ENCODE results near the gene DHX35. TPM values are rescaled to one million over a fixed set of nuclear protein-coding genes. Genes with fewer than 3 reads are reported as not detected.

DHX35 gene
- total and polyA plus RNA-seq, 2 of the 13 experiments (the other 11 are each of a cell fraction or from before 2014, with no cell fraction given) = 25.8 to 28.7 TPM

DNA sequence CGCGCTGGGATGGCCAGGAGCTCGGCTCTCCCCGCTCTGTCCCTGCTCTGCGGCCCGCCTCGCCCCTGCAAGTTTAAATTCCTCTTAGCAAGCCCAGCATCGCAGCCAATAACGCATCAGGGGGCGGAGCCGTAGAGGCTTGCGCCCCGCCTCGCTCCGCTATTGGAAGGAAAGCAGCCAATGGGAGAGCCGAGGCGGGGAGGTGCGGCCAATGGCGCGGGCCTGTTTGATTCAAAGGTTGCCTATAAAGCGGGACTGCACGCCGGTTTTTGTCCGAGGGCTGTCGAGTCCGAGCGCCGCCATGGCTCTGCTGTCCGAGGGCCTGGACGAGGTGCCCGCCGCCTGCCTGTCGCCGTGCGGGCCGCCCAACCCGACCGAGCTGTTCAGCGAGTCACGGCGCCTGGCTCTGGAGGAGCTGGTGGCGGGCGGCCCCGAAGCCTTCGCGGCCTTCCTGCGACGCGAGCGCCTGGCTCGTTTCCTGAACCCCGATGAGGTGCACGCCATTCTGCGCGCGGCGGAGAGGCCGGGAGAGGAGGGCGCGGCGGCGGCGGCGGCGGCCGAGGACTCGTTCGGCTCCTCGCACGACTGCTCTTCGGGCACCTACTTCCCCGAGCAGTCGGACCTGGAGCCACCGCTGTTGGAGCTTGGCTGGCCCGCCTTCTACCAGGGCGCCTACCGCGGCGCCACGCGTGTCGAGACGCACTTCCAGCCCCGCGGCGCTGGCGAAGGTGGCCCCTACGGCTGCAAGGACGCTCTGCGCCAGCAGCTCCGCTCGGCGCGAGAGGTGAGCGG, 35.8 kb upstream of the DHX35 start, which contains the start of gene FAM83D (continued):
- TF ChIP-seq GLI4 (CRISPR knock-in tag; IDR thresholded peaks at IDR 0.05; ENCODE audit: borderline replicate concordance) (peak; percentile 94; the same call in 1 of the 2 replicates), ELF4 (CRISPR knock-in tag; IDR thresholded peaks at IDR 0.05; ENCODE audit: borderline replicate concordance) (no peak), FOXM1 (CRISPR knock-in tag; IDR thresholded peaks at IDR 0.05) (peak; percentile 100), ZNF788 (CRISPR knock-in tag; IDR thresholded peaks at IDR 0.05; ENCODE audit: borderline replicate concordance) (peak; percentile 98), ZNF446 (CRISPR knock-in tag; IDR thresholded peaks at IDR 0.05) (peak; percentile 97; the same call in 1 of the 2 replicates), ZNF207 (IDR thresholded peaks at IDR 0.05; ENCODE audit: borderline replicate concordance) (no peak), BCL6 (CRISPR knock-in tag; IDR thresholded peaks at IDR 0.05) (peak; percentile 68; the same call in 1 of the 2 replicates), THAP11 (CRISPR knock-in tag; IDR thresholded peaks at IDR 0.05) (peak; percentile 76), PAF1 (CRISPR knock-in tag; IDR thresholded peaks at IDR 0.05) (no peak), ZNF598 (CRISPR knock-in tag; IDR thresholded peaks at IDR 0.05; ENCODE audit: borderline replicate concordance) (peak; percentile 86), KLF13 (CRISPR knock-in tag; IDR thresholded peaks at IDR 0.05) (peak; percentile 82), FOXP1 (IDR thresholded peaks at IDR 0.05) (no peak), FOXP1 (CRISPR knock-in tag; IDR thresholded peaks at IDR 0.05) (peak; percentile 51; the same call in 1 of the 2 replicates)
- TF ChIP-seq, protein P1, sequence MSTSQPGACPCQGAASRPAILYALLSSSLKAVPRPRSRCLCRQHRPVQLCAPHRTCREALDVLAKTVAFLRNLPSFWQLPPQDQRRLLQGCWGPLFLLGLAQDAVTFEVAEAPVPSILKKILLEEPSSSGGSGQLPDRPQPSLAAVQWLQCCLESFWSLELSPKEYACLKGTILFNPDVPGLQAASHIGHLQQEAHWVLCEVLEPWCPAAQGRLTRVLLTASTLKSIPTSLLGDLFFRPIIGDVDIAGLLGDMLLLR (CRISPR knock-in tag; IDR thresholded peaks at IDR 0.05) = peak; percentile 44; the same call in 1 of the 2 replicates
- TF ChIP-seq, protein P2, sequence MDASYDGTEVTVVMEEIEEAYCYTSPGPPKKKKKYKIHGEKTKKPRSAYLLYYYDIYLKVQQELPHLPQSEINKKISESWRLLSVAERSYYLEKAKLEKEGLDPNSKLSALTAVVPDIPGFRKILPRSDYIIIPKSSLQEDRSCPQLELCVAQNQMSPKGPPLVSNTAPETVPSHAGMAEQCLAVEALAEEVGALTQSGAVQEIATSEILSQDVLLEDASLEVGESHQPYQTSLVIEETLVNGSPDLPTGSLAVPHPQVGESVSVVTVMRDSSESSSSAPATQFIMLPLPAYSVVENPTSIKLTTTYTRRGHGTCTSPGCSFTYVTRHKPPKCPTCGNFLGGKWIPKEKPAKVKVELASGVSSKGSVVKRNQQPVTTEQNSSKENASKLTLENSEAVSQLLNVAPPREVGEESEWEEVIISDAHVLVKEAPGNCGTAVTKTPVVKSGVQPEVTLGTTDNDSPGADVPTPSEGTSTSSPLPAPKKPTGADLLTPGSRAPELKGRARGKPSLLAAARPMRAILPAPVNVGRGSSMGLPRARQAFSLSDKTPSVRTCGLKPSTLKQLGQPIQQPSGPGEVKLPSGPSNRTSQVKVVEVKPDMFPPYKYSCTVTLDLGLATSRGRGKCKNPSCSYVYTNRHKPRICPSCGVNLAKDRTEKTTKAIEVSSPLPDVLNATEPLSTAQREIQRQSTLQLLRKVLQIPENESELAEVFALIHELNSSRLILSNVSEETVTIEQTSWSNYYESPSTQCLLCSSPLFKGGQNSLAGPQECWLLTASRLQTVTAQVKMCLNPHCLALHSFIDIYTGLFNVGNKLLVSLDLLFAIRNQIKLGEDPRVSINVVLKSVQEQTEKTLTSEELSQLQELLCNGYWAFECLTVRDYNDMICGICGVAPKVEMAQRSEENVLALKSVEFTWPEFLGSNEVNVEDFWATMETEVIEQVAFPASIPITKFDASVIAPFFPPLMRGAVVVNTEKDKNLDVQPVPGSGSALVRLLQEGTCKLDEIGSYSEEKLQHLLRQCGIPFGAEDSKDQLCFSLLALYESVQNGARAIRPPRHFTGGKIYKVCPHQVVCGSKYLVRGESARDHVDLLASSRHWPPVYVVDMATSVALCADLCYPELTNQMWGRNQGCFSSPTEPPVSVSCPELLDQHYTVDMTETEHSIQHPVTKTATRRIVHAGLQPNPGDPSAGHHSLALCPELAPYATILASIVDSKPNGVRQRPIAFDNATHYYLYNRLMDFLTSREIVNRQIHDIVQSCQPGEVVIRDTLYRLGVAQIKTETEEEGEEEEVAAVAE (CRISPR knock-in tag; IDR thresholded peaks at IDR 0.05; ENCODE audit: borderline replicate concordance) = peak; percentile 43; the same call in 1 of the 2 replicates
- TF ChIP-seq, protein P3, sequence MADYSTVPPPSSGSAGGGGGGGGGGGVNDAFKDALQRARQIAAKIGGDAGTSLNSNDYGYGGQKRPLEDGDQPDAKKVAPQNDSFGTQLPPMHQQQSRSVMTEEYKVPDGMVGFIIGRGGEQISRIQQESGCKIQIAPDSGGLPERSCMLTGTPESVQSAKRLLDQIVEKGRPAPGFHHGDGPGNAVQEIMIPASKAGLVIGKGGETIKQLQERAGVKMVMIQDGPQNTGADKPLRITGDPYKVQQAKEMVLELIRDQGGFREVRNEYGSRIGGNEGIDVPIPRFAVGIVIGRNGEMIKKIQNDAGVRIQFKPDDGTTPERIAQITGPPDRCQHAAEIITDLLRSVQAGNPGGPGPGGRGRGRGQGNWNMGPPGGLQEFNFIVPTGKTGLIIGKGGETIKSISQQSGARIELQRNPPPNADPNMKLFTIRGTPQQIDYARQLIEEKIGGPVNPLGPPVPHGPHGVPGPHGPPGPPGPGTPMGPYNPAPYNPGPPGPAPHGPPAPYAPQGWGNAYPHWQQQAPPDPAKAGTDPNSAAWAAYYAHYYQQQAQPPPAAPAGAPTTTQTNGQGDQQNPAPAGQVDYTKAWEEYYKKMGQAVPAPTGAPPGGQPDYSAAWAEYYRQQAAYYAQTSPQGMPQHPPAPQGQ (CRISPR knock-in tag; IDR thresholded peaks at IDR 0.05; ENCODE audit: borderline replicate concordance) = no peak
- TF ChIP-seq, protein P4, sequence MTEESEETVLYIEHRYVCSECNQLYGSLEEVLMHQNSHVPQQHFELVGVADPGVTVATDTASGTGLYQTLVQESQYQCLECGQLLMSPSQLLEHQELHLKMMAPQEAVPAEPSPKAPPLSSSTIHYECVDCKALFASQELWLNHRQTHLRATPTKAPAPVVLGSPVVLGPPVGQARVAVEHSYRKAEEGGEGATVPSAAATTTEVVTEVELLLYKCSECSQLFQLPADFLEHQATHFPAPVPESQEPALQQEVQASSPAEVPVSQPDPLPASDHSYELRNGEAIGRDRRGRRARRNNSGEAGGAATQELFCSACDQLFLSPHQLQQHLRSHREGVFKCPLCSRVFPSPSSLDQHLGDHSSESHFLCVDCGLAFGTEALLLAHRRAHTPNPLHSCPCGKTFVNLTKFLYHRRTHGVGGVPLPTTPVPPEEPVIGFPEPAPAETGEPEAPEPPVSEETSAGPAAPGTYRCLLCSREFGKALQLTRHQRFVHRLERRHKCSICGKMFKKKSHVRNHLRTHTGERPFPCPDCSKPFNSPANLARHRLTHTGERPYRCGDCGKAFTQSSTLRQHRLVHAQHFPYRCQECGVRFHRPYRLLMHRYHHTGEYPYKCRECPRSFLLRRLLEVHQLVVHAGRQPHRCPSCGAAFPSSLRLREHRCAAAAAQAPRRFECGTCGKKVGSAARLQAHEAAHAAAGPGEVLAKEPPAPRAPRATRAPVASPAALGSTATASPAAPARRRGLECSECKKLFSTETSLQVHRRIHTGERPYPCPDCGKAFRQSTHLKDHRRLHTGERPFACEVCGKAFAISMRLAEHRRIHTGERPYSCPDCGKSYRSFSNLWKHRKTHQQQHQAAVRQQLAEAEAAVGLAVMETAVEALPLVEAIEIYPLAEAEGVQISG (CRISPR knock-in tag; IDR thresholded peaks at IDR 0.05) = peak; percentile 77

Measured in HepG2 (cell line).